Measurements from ENCODE around the gene KCNH1.

The KCNH1 gene

DNA sequence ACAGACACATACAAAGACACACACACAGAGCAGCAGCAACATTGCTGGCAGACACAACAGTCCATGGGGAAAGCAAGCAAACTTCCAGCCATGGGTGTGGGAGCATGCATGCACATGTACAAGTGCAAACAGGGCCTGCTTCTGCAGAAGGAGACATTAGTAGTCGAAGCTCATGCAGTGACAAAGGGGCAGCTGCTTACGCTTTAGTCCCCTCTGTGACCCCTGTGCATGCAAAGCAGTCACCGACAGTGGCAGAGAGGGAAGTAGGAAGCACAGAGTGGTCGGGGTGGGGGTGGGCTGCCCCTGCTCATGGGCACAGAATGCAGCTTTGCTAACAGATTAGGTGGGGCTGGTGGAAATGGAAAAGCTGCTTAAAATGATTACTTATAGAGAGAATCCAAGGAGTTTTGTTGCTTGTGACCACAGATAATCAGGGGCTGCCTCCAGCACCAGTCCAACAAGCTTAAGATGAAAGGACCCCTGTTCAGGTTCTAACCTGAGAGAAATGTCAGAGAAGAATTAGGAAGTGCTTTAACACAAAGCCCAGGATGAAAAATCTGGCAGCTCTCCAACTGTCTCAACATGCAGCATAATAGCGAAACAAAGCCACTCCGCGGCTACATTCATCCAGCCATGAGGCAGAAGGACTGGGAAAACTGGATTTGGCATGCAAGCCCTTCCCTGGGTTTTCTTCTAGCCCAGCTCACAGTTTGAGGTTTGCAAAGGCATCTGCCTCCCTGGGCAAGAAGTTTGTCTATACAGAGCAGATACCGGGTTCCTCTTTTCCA is 378.9 kb downstream of the KCNH1 start:
- no peaks in the 10 kb centered on the region for H3K36me3 ChIP-seq (ENCODE audit: control insufficient read depth in 2 of 2, insufficient read depth in 2 of 2, low read length in 2 of 2)
- no peaks in the 10 kb centered on the region for H3K4me1 ChIP-seq (ENCODE audit: control insufficient read depth in 2 of 2, insufficient read depth in 2 of 2, low read length in 2 of 2)
- no peaks in the 10 kb centered on the region for H3K9me3 ChIP-seq (ENCODE audit: control insufficient read depth in 2 of 2, low read length in 2 of 2)
- H3K27ac ChIP-seq (ENCODE audit: low read depth in 2 of 2, low read length in 2 of 2): no peak overlapping the region
- H3K4me3 ChIP-seq (ENCODE audit: low read length in 2 of 2): no peak overlapping the region
- no peak overlapping the region for H3K9ac ChIP-seq (ENCODE audit: low read depth in 1 of 2, low read length in 2 of 2)
- H3K27me3 ChIP-seq (ENCODE audit: control insufficient read depth in 2 of 2, insufficient read depth in 2 of 2, low read length in 2 of 2): no peaks in the 10 kb centered on the region

GRCh38 chr1:210751911-210752310 is 382.0 kb downstream of the KCNH1 start:
- Histone ChIP-seq H3K9me3 (ENCODE audit: control insufficient read depth in 2 of 2, low read length in 2 of 2) (no peaks in the 10 kb centered on the region), H3K4me3 (ENCODE audit: low read length in 2 of 2) (no peak overlapping the region), H3K27me3 (ENCODE audit: control insufficient read depth in 2 of 2, insufficient read depth in 2 of 2, low read length in 2 of 2) (no peaks in the 10 kb centered on the region), H3K4me1 (ENCODE audit: control insufficient read depth in 2 of 2, insufficient read depth in 2 of 2, low read length in 2 of 2) (no peaks in the 10 kb centered on the region), H3K9ac (ENCODE audit: low read depth in 1 of 2, low read length in 2 of 2) (no peak overlapping the region), H3K36me3 (ENCODE audit: control insufficient read depth in 2 of 2, insufficient read depth in 2 of 2, low read length in 2 of 2) (no peaks in the 10 kb centered on the region), H3K27ac (ENCODE audit: low read depth in 2 of 2, low read length in 2 of 2) (no peak overlapping the region)

DNA sequence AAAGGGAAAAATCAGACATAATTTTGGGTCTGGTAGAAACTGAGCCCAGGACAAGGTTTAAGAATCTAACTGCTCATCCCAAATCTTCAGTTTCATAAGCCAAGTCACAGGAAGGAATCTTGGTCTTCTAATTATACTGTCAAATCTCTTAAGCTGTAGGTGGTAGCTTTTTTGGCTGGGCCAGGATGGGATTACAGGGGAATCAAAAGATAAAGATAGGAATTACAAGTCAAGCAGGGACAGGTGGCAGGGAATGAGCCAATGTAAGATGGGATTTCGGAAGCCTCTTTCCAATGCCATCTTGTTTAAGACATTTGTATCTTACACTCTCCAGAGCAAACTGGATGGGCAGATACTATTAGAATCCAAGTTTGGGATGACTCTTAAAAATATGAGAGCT is 383.5 kb downstream of the KCNH1 start:
- Histone ChIP-seq H3K4me3 (ENCODE audit: low read length in 2 of 2) (no peak overlapping the region), H3K27me3 (ENCODE audit: control insufficient read depth in 2 of 2, insufficient read depth in 2 of 2, low read length in 2 of 2) (no peaks in the 10 kb centered on the region), H3K4me1 (ENCODE audit: control insufficient read depth in 2 of 2, insufficient read depth in 2 of 2, low read length in 2 of 2) (no peaks in the 10 kb centered on the region), H3K9ac (ENCODE audit: low read depth in 1 of 2, low read length in 2 of 2) (no peak overlapping the region), H3K27ac (ENCODE audit: low read depth in 2 of 2, low read length in 2 of 2) (no peak overlapping the region), H3K9me3 (ENCODE audit: control insufficient read depth in 2 of 2, low read length in 2 of 2) (no peaks in the 10 kb centered on the region), H3K36me3 (ENCODE audit: control insufficient read depth in 2 of 2, insufficient read depth in 2 of 2, low read length in 2 of 2) (no peaks in the 10 kb centered on the region)

DNA sequence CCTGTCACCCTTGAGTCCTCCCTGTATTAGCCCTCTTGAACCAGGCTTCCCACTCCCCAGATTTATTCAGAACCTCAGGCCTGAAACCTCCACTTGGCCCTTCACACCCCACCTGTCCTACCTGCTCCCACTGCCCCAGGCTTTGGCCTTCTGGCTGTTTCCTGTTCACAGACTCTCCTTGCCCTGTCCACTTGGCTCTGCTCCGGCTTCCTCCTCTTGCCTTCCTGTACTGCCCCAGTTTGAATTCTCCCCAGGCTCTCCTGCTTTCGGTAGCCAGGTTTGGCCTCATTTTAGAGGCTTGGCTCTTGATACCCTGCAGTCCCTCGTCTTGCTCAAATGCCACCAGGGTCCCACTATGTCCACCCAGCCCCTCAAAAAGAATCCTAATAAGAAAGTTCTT is 385.2 kb downstream of the KCNH1 start:
- Histone ChIP-seq H3K27ac (ENCODE audit: low read depth in 2 of 2, low read length in 2 of 2) (no peak overlapping the region), H3K27me3 (ENCODE audit: control insufficient read depth in 2 of 2, insufficient read depth in 2 of 2, low read length in 2 of 2) (no peaks in the 10 kb centered on the region), H3K4me1 (ENCODE audit: control insufficient read depth in 2 of 2, insufficient read depth in 2 of 2, low read length in 2 of 2) (no peaks in the 10 kb centered on the region), H3K9me3 (ENCODE audit: control insufficient read depth in 2 of 2, low read length in 2 of 2) (no peaks in the 10 kb centered on the region), H3K4me3 (ENCODE audit: low read length in 2 of 2) (no peak overlapping the region), H3K36me3 (ENCODE audit: control insufficient read depth in 2 of 2, insufficient read depth in 2 of 2, low read length in 2 of 2) (no peaks in the 10 kb centered on the region), H3K9ac (ENCODE audit: low read depth in 1 of 2, low read length in 2 of 2) (no peak overlapping the region)

- Histone ChIP-seq H3K9me3 (ENCODE audit: control insufficient read depth in 2 of 2, low read length in 2 of 2) (no peaks in the 10 kb centered on the region), H3K36me3 (ENCODE audit: control insufficient read depth in 2 of 2, insufficient read depth in 2 of 2, low read length in 2 of 2) (no peaks in the 10 kb centered on the region), H3K27me3 (ENCODE audit: control insufficient read depth in 2 of 2, insufficient read depth in 2 of 2, low read length in 2 of 2) (no peaks in the 10 kb centered on the region), H3K9ac (ENCODE audit: low read depth in 1 of 2, low read length in 2 of 2) (no peak overlapping the region), H3K4me1 (ENCODE audit: control insufficient read depth in 2 of 2, insufficient read depth in 2 of 2, low read length in 2 of 2) (no peaks in the 10 kb centered on the region), H3K27ac (ENCODE audit: low read depth in 2 of 2, low read length in 2 of 2) (no peak overlapping the region), H3K4me3 (ENCODE audit: low read length in 2 of 2) (no peak overlapping the region)
Observed at GRCh38 chr1:210747890-210748289, 386.1 kb downstream of the KCNH1 start.

GRCh38 chr1:210747112-210747511 is 386.8 kb downstream of the KCNH1 start:
- Histone ChIP-seq H3K4me3 (ENCODE audit: low read length in 2 of 2) (no peak overlapping the region), H3K9me3 (ENCODE audit: control insufficient read depth in 2 of 2, low read length in 2 of 2) (no peaks in the 10 kb centered on the region), H3K36me3 (ENCODE audit: control insufficient read depth in 2 of 2, insufficient read depth in 2 of 2, low read length in 2 of 2) (no peaks in the 10 kb centered on the region), H3K27ac (ENCODE audit: low read depth in 2 of 2, low read length in 2 of 2) (no peak overlapping the region), H3K27me3 (ENCODE audit: control insufficient read depth in 2 of 2, insufficient read depth in 2 of 2, low read length in 2 of 2) (no peaks in the 10 kb centered on the region), H3K9ac (ENCODE audit: low read depth in 1 of 2, low read length in 2 of 2) (no peak overlapping the region), H3K4me1 (ENCODE audit: control insufficient read depth in 2 of 2, insufficient read depth in 2 of 2, low read length in 2 of 2) (no peaks in the 10 kb centered on the region)

DNA sequence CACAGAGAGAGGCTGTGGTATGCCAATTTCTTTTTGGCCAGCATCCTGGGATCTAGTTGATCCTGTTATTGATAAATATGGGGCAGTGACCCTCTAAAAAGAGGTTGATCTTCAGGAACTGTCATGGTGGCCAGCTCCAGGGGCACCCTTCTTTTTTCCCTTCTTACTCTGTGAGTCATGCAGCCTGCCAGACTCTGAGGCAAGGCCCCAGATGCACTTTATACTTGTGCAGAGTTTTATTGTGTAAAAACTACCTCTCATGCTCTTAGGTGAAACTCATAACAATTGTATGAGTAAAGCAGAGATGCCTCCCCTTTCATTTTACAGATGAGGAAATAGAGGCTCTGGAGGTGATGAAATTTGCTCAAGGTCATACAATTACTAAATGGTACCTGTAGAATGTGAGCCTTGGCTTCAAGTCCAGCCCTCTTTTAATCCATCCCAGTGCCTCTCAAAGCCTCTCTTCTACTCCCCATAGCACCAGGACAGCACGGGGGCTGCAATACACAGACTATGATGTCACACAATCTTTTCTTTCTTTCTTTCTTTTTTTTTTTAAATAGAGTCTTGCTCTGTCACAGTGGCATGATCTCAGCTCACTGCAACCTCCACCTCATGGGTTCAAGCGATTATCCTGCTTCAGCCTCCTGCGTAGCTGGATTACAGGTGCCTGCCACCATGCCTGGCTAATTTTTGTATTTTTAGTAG is 387.8 kb downstream of the KCNH1 start:
- Histone ChIP-seq H3K9ac (ENCODE audit: low read depth in 1 of 2, low read length in 2 of 2) (no peak overlapping the region), H3K9me3 (ENCODE audit: control insufficient read depth in 2 of 2, low read length in 2 of 2) (no peaks in the 10 kb centered on the region), H3K4me3 (ENCODE audit: low read length in 2 of 2) (no peak overlapping the region), H3K27me3 (ENCODE audit: control insufficient read depth in 2 of 2, insufficient read depth in 2 of 2, low read length in 2 of 2) (no peaks in the 10 kb centered on the region), H3K27ac (ENCODE audit: low read depth in 2 of 2, low read length in 2 of 2) (no peak overlapping the region), H3K36me3 (ENCODE audit: control insufficient read depth in 2 of 2, insufficient read depth in 2 of 2, low read length in 2 of 2) (no peaks in the 10 kb centered on the region), H3K4me1 (ENCODE audit: control insufficient read depth in 2 of 2, insufficient read depth in 2 of 2, low read length in 2 of 2) (no peaks in the 10 kb centered on the region)

DNA sequence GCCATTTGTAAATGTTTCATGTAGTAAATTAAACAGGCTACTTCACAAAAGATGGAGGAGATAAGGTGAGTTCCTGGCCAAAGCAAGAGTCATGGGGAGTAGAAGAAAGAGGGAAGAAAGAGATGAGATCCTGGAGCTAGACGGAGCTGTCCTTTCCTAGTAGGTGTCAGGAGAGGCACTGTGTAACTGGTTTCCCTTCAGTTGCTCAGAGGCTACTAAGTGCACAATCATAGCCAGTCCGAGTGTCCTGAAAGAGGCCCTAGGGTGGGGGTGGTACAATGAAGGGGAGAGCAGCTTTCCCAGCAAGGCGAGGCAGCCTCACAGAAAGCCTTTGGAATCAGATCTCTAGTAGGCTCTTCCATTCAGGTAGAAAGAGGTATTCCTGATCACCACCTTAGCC is 390.9 kb downstream of the KCNH1 start:
- H3K36me3 ChIP-seq (ENCODE audit: control insufficient read depth in 2 of 2, insufficient read depth in 2 of 2, low read length in 2 of 2): no peaks in the 10 kb centered on the region
- no peaks in the 10 kb centered on the region for H3K4me1 ChIP-seq (ENCODE audit: control insufficient read depth in 2 of 2, insufficient read depth in 2 of 2, low read length in 2 of 2)
- H3K9me3 ChIP-seq (ENCODE audit: control insufficient read depth in 2 of 2, low read length in 2 of 2): no peaks in the 10 kb centered on the region
- no peak overlapping the region for H3K9ac ChIP-seq (ENCODE audit: low read depth in 1 of 2, low read length in 2 of 2)
- H3K27ac ChIP-seq (ENCODE audit: low read depth in 2 of 2, low read length in 2 of 2): no peak overlapping the region
- no peak overlapping the region for H3K4me3 ChIP-seq (ENCODE audit: low read length in 2 of 2)
- no peaks in the 10 kb centered on the region for H3K27me3 ChIP-seq (ENCODE audit: control insufficient read depth in 2 of 2, insufficient read depth in 2 of 2, low read length in 2 of 2)

- Histone ChIP-seq H3K9ac (ENCODE audit: low read depth in 1 of 2, low read length in 2 of 2) (no peak overlapping the region), H3K27ac (ENCODE audit: low read depth in 2 of 2, low read length in 2 of 2) (no peak overlapping the region), H3K9me3 (ENCODE audit: control insufficient read depth in 2 of 2, low read length in 2 of 2) (no peaks in the 10 kb centered on the region), H3K27me3 (ENCODE audit: control insufficient read depth in 2 of 2, insufficient read depth in 2 of 2, low read length in 2 of 2) (no peaks in the 10 kb centered on the region), H3K36me3 (ENCODE audit: control insufficient read depth in 2 of 2, insufficient read depth in 2 of 2, low read length in 2 of 2) (no peaks in the 10 kb centered on the region), H3K4me1 (ENCODE audit: control insufficient read depth in 2 of 2, insufficient read depth in 2 of 2, low read length in 2 of 2) (no peaks in the 10 kb centered on the region), H3K4me3 (ENCODE audit: low read length in 2 of 2) (no peak overlapping the region)
Observed at GRCh38 chr1:210741564-210741963, 392.4 kb downstream of the KCNH1 start.

DNA sequence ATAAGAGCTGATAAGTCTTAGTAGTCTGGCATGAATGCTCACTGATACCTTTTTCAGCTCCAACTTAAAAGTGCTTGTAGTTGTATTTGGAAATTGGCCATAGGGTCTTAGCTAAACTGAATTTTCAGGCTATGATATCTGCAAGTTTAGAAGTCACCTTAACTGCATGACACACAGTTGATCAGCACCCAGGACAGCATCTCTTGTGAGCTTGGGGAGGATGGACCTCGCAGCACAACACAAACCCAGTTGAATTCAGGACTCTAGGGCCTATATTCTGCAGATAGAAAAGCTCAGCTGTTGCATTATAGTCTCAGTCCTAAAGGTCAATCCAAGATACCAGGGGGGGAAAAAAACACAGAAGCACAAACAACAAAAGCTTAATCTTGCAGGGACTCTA is 394.3 kb downstream of the KCNH1 start:
- no peak overlapping the region for H3K27ac ChIP-seq (ENCODE audit: low read depth in 2 of 2, low read length in 2 of 2)
- H3K9me3 ChIP-seq (ENCODE audit: control insufficient read depth in 2 of 2, low read length in 2 of 2): no peaks in the 10 kb centered on the region
- no peaks in the 10 kb centered on the region for H3K4me1 ChIP-seq (ENCODE audit: control insufficient read depth in 2 of 2, insufficient read depth in 2 of 2, low read length in 2 of 2)
- no peak overlapping the region for H3K4me3 ChIP-seq (ENCODE audit: low read length in 2 of 2)
- no peaks in the 10 kb centered on the region for H3K27me3 ChIP-seq (ENCODE audit: control insufficient read depth in 2 of 2, insufficient read depth in 2 of 2, low read length in 2 of 2)
- H3K9ac ChIP-seq (ENCODE audit: low read depth in 1 of 2, low read length in 2 of 2): no peak overlapping the region
- no peaks in the 10 kb centered on the region for H3K36me3 ChIP-seq (ENCODE audit: control insufficient read depth in 2 of 2, insufficient read depth in 2 of 2, low read length in 2 of 2)

Measured in mucosa of rectum (tissue), 2 donors.